Kasumi-1 (cell line): ENCODE measurements around the gene TLCD3B.
"Not testable (repeated sequence)": the region's sequence is repeated elsewhere in the genome, so short reads cannot be mapped to it uniquely, and the experiment has no call there.

Source experiments
- DNase-seq, 2 experiments: peaks; one replicate each; lab custom pipeline; 2025; lab: John Stamatoyannopoulos, UW

Gene TLCD3B

GRCh38 chr16:30060836-30061554 is 29.9 kb upstream of the TLCD3B start:
- DNase-seq: no peak

GRCh38 chr16:30060346-30060745 is 29.3 kb upstream of the TLCD3B start:
- DNase-seq: no peak

GRCh38 chr16:30054959-30055553 is 24.0 kb upstream of the TLCD3B start:
- DNase-seq: peak in 1 of 2 experiments; percentile 17

GRCh38 chr16:30054451-30054850 is 23.4 kb upstream of the TLCD3B start:
- no peak for DNase-seq

- no peak for DNase-seq
Measured at GRCh38 chr16:30053376-30054015, 22.4 kb upstream of the TLCD3B start.

GRCh38 chr16:30052671-30053372 is 21.8 kb upstream of the TLCD3B start:
- DNase-seq: peak; percentile 67 to 68

GRCh38 chr16:30051518-30051917 is 20.4 kb upstream of the TLCD3B start:
- no peak for DNase-seq

- DNase-seq: no peak
Measured at GRCh38 chr16:30049871-30050270, 18.8 kb upstream of the TLCD3B start.

GRCh38 chr16:30046588-30046987 is 15.5 kb upstream of the TLCD3B start:
- DNase-seq: no peak

GRCh38 chr16:30046178-30046577 is 15.1 kb upstream of the TLCD3B start:
- no peak for DNase-seq

GRCh38 chr16:30041841-30042240 is 10.8 kb upstream of the TLCD3B start:
- DNase-seq: peak in 1 of 2 experiments; percentile 10

- DNase-seq: not testable (repeated sequence)
Measured at GRCh38 chr16:30040690-30041089, 9.6 kb upstream of the TLCD3B start.

GRCh38 chr16:30040221-30040620 is 9.2 kb upstream of the TLCD3B start:
- DNase-seq: peak in 1 of 2 experiments; percentile 43

GRCh38 chr16:30033270-30033669 is 2.2 kb upstream of the TLCD3B start:
- DNase-seq: no peak

GRCh38 chr16:30032083-30032819 is 1.2 kb upstream of the TLCD3B start:
- DNase-seq: peak; percentile 40 to 41

- DNase-seq: no peak
Measured at GRCh38 chr16:30031477-30031918, 427 bp upstream of the TLCD3B start.

- DNase-seq: no peak
Measured at GRCh38 chr16:30030011-30030685, 923 bp downstream of the TLCD3B start.

GRCh38 chr16:30028438-30029076 is 2.5 kb downstream of the TLCD3B start:
- no peak for DNase-seq

- no peak for DNase-seq
Measured at GRCh38 chr16:30027588-30028437, 3.3 kb downstream of the TLCD3B start.

- DNase-seq: no peak
Measured at GRCh38 chr16:30026449-30026848, 4.6 kb downstream of the TLCD3B start.
